Activated naive CD8-positive, alpha-beta T cell treated with anti-CD3 and anti-CD28 coated beads, Interleukin-2, amount 10 ng/mL, durations not matched to agents 7 days and 5 days (primary cell): ENCODE measurements around the gene TCAIM. TPM values are rescaled to one million over a fixed set of nuclear protein-coding genes. Genes with fewer than 3 reads are reported as not detected.

Experiments
- ATAC-seq: fragments of 150-1000 bp; cut with Tn5 transposase; one replicate; pipeline ENCODE4 v1.10.0; 2021; ENCODE audit warnings: low read depth, moderate library complexity
- POLR2A ChIA-PET: fragments of 350-600 bp; sonication (Branson Sonifier 250); formaldehyde crosslinking; loops from one replicate; lab custom pipeline; 2021; ENCODE audit warnings: antibody characterized with exemption; lab: Charles Lee
- DNase-seq: peaks from one replicate; pipeline ENCODE4 v3.0.0; 2021
- H3K27ac Mint-ChIP-seq: one replicate; pipeline ENCODE4 v1.8.0; 2022; ENCODE audit warnings: mild to moderate bottlenecking, mixed read lengths
- H3K27me3 Mint-ChIP-seq: one replicate; pipeline ENCODE4 v1.8.0; 2022; ENCODE audit warnings: mild to moderate bottlenecking, moderate library complexity, mixed read lengths
- H3K36me3 Mint-ChIP-seq: one replicate; pipeline ENCODE4 v1.8.0; 2021; ENCODE audit warnings: mild to moderate bottlenecking, mixed read lengths
- H3K4me1 Mint-ChIP-seq: one replicate; pipeline ENCODE4 v1.8.0; 2021; ENCODE audit warnings: mixed read lengths
- H3K4me3 Mint-ChIP-seq: one replicate; pipeline ENCODE4 v1.8.0; 2022; ENCODE audit warnings: mild to moderate bottlenecking, moderate library complexity, mixed read lengths
- H3K9me3 Mint-ChIP-seq: one replicate; pipeline ENCODE4 v1.8.0; 2021; ENCODE audit warnings: mixed read lengths
- total RNA-seq, 2 experiments: library from RNA; stranded (reverse); gene quantifications; one replicate each; pipeline ENCODE4 v1.2.3, GENCODE V29; 2021

The TCAIM gene
- total RNA-seq, 2 experiments from 2014 or later: 19.4 to 20.9 TPM

DNA sequence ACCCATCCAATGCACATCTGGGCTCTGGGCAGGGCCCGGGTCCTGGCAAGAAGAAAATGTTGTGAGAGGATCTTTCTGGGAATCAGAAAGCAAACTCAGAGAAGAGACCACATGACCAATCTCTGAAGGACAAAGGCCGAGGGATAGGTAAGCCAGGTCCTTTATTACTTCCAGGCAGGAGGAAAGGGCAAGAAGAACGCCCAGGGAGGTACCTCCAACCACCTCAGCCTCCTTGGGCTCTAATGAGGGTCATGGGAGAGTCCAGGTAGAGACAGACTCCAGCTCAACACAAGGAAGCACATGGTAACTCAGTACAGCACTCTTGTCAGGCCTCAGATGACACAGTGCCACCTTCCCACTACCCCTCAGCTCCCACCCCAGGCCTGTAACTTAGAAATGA, 112.9 kb downstream of the TCAIM start:
- POLR2A ChIA-PET: no interaction called here
- ATAC-seq (no peak), DNase-seq (no peak)
- Mint-ChIP-seq H3K9me3 (peaks cover 30% of the 10 kb centered on the region), H3K27me3 (no peaks in the 10 kb centered on the region), H3K36me3 (peaks cover 83% of the 10 kb centered on the region), H3K4me1 (no peaks in the 10 kb centered on the region), H3K4me3 (no peak overlapping the region), H3K27ac (no peak overlapping the region)

DNA sequence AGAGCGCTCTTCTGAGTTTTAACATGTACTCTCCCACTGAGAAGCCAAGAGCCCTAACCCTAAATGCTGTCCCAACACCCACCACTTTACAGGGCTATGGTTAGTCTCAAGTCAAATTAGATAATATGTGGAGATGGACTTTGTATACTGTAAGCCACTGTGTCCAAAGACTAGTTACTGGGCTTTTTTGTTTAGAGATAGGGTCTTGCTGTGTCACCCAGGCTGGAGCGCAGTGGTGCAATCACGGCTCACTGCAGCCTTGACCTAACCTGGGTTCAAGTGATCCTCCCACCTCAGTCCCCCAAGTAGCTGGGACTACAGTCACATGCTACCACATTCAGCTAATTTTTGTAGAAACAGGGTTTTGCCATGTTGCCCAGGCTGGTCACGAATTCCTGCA, 115.7 kb downstream of the TCAIM start:
- Mint-ChIP-seq H3K27ac (no peak overlapping the region), H3K9me3 (peaks cover 3% of the 10 kb centered on the region), H3K27me3 (no peaks in the 10 kb centered on the region), H3K4me3 (no peak overlapping the region), H3K36me3 (peaks cover 74% of the 10 kb centered on the region), H3K4me1 (no peaks in the 10 kb centered on the region)
- ATAC-seq (no peak), DNase-seq (no peak)
- POLR2A ChIA-PET: no interaction called here

DNA sequence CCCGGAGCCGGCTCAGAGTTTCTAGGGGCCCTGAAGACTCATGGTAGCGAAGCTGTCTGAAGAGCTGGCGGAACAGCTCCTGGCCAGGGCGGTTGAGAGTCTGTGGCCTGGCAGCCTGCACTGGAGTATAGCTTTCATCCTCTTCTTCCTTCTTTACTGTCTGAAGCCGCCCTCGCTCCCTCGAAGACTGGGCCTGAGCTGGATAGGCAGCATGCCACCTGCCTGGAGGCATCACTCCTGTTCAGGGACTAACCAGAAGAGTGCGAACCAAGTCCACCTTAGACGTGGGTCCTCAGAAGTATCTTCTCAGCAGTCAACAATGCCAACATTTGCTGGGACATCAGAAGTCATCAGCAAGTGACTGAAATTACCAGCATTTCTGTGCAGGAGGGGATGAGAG, 116.8 kb downstream of the TCAIM start:
- H3K36me3 Mint-ChIP-seq: peaks cover 75% of the 10 kb centered on the region
- no peak for ATAC-seq
- POLR2A ChIA-PET: no interaction called here
- no peak for DNase-seq
- no peak overlapping the region for H3K27ac Mint-ChIP-seq
- no peaks in the 10 kb centered on the region for H3K27me3 Mint-ChIP-seq
- no peak overlapping the region for H3K4me3 Mint-ChIP-seq
- H3K9me3 Mint-ChIP-seq: peaks cover 6% of the 10 kb centered on the region
- no peaks in the 10 kb centered on the region for H3K4me1 Mint-ChIP-seq

Other genes starting within 250 kb of the TCAIM start
- gene TOPAZ1, start 96.9 kb upstream of the TCAIM start, total RNA-seq: not detected
- gene ZNF445, start 138.9 kb downstream of the TCAIM start, total RNA-seq: 10 to 100 TPM; 26.2 to 27.2 TPM
- gene ZKSCAN7, start 216.4 kb downstream of the TCAIM start, total RNA-seq: 1 to 10 TPM; 4.9 to 5.3 TPM
- gene ZNF660, start 246.2 kb downstream of the TCAIM start, total RNA-seq: 1 to 10 TPM in 1 of 2 experiments, under 1 TPM in 1; 0.65 to 2.0 TPM